A673 (cell line): ENCODE data around the gene SLC22A4.

Source experiments
- CTCF ChIP-seq: fragments of 300-800, 200-600 bp; sonication (generic); conservative IDR thresholded peaks from 2 replicates; pipeline ENCODE4 v1.5.1; 2017; ENCODE audit warnings: low read depth, mild to moderate bottlenecking, antibody characterized with exemption, low read length, moderate library complexity, mixed read lengths
- EZH2 ChIP-seq: fragments of 200-600 bp; sonication (generic); IDR thresholded peaks from 2 replicates; pipeline ENCODE4 v1.6.1; 2017; ENCODE audit warnings: borderline replicate concordance, low read depth, mild to moderate bottlenecking, mixed read lengths, antibody characterized with exemption, low read length; ENCODE audit not compliant: poor library complexity, severe bottlenecking

- TF ChIP-seq CTCF (no peak), EZH2 (no peak)
These were observed 93.5 kb downstream of the SLC22A4 start for GRCh38 chr5:132387640-132388117.
